GM12878 (cell line): ENCODE results near the gene LRRC70. TPM values are rescaled to one million over a fixed set of nuclear protein-coding genes. Genes with fewer than 3 reads are reported as not detected.

ENCODE experiments used
- ATAC-seq: fragments of 200-7000 bp; cut with Tn5 transposase; 3 replicates; pipeline ENCODE4 v1.9.1; 2020; ENCODE audit warnings: mild to moderate bottlenecking, moderate library complexity
- BruUV-seq: library from RNA; stranded (reverse); fragments of 400-500 nt; replicated peaks from 2 replicates; lab custom pipeline; 2021; lab: Mats Ljungman, UMichigan
- CTCF ChIA-PET: fragments of 300-600 bp; sonication (Branson Sonifier 250); formaldehyde crosslinking; extraction: SDS; loops from one replicate; lab custom pipeline; 2021; ENCODE audit warnings: inconsistent platforms; lab: Yijun Ruan, JAX
- POLR2A ChIA-PET: fragments of 350-600 bp; formaldehyde crosslinking; extraction: SDS; loops from one replicate; lab custom pipeline; 2021; ENCODE audit warnings: inconsistent platforms; lab: Charles Lee
- RAD21 ChIA-PET: fragments of 300-600 bp; sonication (Branson Sonifier 250); formaldehyde crosslinking; loops from one replicate; lab custom pipeline; 2023; ENCODE audit warnings: antibody characterized with exemption; ENCODE audit not compliant: unreplicated experiment; lab: Charles Lee
- SMC1A ChIA-PET: fragments of 300-600 bp; sonication (Branson Sonifier 250); formaldehyde crosslinking; loops from one replicate; lab custom pipeline; 2023; ENCODE audit not compliant: unreplicated experiment, uncharacterized antibody; lab: Charles Lee
- DNase-seq: peaks from one replicate; pipeline ENCODE4 v3.0.0-alpha.2; 2011; ENCODE audit warnings: low read depth, low spot score
- FAIRE-seq: peaks from 3 replicates; lab custom pipeline; 2011; peaks lifted over from hg19 to GRCh38; lab: Jason Lieb, UNC
- H2AFZ ChIP-seq: 2 replicates; pipeline ENCODE4 v1.6.0; 2011; ENCODE audit warnings: low read depth, low read length, control low read depth; ENCODE audit not compliant: control insufficient read depth
- H3K27ac ChIP-seq: 2 replicates; pipeline ENCODE4 v1.5.1; 2011; ENCODE audit warnings: control low read depth; ENCODE audit not compliant: control insufficient read depth, insufficient read depth
- H3K27me3 ChIP-seq, 2 experiments: replicated peaks in 1 of 2; 2 replicates each; pipeline versions ENCODE4 v1.6.0 to v1.6.1; 2011; ENCODE audit warnings: low read length in 1 of 2; ENCODE audit not compliant: control insufficient read depth in 2 of 2, insufficient read depth in 2 of 2
- H3K36me3 ChIP-seq, 2 experiments: 2 replicates each; pipeline ENCODE4 v1.5.1; 2011; ENCODE audit warnings: low read length in 1 of 2; ENCODE audit not compliant: control insufficient read depth in 2 of 2, insufficient read depth in 2 of 2
- H3K4me1 ChIP-seq: 2 replicates; pipeline ENCODE4 v1.6.1; 2011; ENCODE audit warnings: mild to moderate bottlenecking, low read length, moderate library complexity, mixed read lengths; ENCODE audit not compliant: control insufficient read depth, insufficient read depth
- H3K4me2 ChIP-seq: 2 replicates; pipeline ENCODE4 v1.6.0; 2011; ENCODE audit warnings: control low read depth; ENCODE audit not compliant: control insufficient read depth, insufficient read depth
- H3K4me3 ChIP-seq: fragments of 200-600 bp; sonication (generic); 2 replicates; pipeline ENCODE4 v1.5.1; 2016
- H3K79me2 ChIP-seq: 2 replicates; pipeline ENCODE4 v1.6.0; 2011; ENCODE audit warnings: low read length; ENCODE audit not compliant: control insufficient read depth, insufficient read depth
- H3K9ac ChIP-seq: 2 replicates; pipeline ENCODE4 v1.8.0; 2011; ENCODE audit warnings: low read length, control low read depth, mixed read lengths; ENCODE audit not compliant: control insufficient read depth, insufficient read depth
- H3K9me3 ChIP-seq: replicated peaks from 3 replicates; pipeline ENCODE4 v1.5.1; 2011; ENCODE audit warnings: mild to moderate bottlenecking, low read length; ENCODE audit not compliant: control insufficient read depth, insufficient read depth
- H4K20me1 ChIP-seq: 2 replicates; pipeline ENCODE4 v1.6.0; 2011; ENCODE audit not compliant: control insufficient read depth, insufficient read depth
- BCL11A ChIP-seq: IDR thresholded peaks from 2 replicates; pipeline ENCODE4 v1.6.1; 2011; ENCODE audit warnings: low read depth, low read length
- CBX3 ChIP-seq: fragments of 200-600 bp; sonication (generic); IDR thresholded peaks from 2 replicates; pipeline ENCODE4 v1.6.1; 2016; ENCODE audit warnings: low read depth, borderline replicate concordance
- IKZF2 ChIP-seq, 2 experiments: fragments of 450-650 bp; IDR thresholded peaks; 2 replicates each; pipeline ENCODE4 v1.6.1; 2017; ENCODE audit warnings: mild to moderate bottlenecking in 2 of 2, moderate library complexity in 2 of 2
- KAT2A ChIP-seq: conservative IDR thresholded peaks from 2 replicates; pipeline ENCODE4 v1.6.1; 2011; ENCODE audit warnings: low read depth, low read length; ENCODE audit not compliant: control insufficient read depth
- KLF5 ChIP-seq: fragments of 450-650 bp; IDR thresholded peaks from 2 replicates; pipeline ENCODE4 v1.6.1; 2014; ENCODE audit warnings: mild to moderate bottlenecking; ENCODE audit not compliant: partially characterized antibody
- YY1 ChIP-seq: IDR thresholded peaks from 2 replicates; pipeline ENCODE4 v1.6.1; 2011; ENCODE audit warnings: low read depth, mild to moderate bottlenecking, low read length
- ZNF687 ChIP-seq: fragments of 450-650 bp; IDR thresholded peaks from 2 replicates; pipeline ENCODE4 v1.6.1; 2017; ENCODE audit warnings: mild to moderate bottlenecking, moderate library complexity
- WGBS: methylation state at CpG from one replicate; pipeline ENCODE4 v1.1.6; 2016; ENCODE audit warnings: low lambda C conversion rate; ENCODE audit not compliant: insufficient replicate concordance, insufficient coverage; ENCODE audit errors: missing lambda C conversion rate; 5-methylcytosine and 5-hydroxymethylcytosine counted together
- in situ Hi-C: fragments of 300-500 bp; cut with MboI; formaldehyde crosslinking; loops from 9 replicates; pipeline ENCODE4 v1.14.3; 2018; ENCODE audit warnings: mixed read lengths
- intact Hi-C: fragments of 100-400 bp; cut with micrococcal nuclease; formaldehyde crosslinking; loops from one replicate; pipeline ENCODE4 v1.14.2; 2022; ENCODE audit not compliant: unreplicated experiment
- polyA plus RNA-seq, 11 experiments: library from polyadenylated mRNA; depleted of rRNA in 4 of 11; unstranded in 6 of 11; stranded (reverse) in 5 of 11; fragments of >200 nt; fragmentation: Nextera tagmentation in 4 of 11; fragmentation: Illumina TruSeq in 1 of 11; extraction: Ambion mirVana in 4 of 11; extraction: Trizol in 1 of 11; gene quantifications; 1 replicate in 1 of 11; 2 replicates in 10 of 11; pipeline versions ENCODE4 v1.2.1 to v1.2.3, GENCODE V29; 2011 to 2016; ENCODE audit warnings: inconsistent platforms in 2 of 11, missing spikeins in 2 of 11, low read depth in 1 of 11
- total RNA-seq, 4 experiments: library from RNA; depleted of rRNA in 3 of 4; stranded (reverse); fragments of >200 nt in 3 of 4; fragmentation: Illumina TruSeq in 1 of 4; extraction: Trizol in 1 of 4; gene quantifications; 2 replicates each; pipeline versions ENCODE4 v1.2.1 to v1.2.3, GENCODE V29; 2013 to 2021

LRRC70 gene
- total and polyA plus RNA-seq, 10 of the 15 experiments (the other 5 are each of a cell fraction or from before 2014, with no cell fraction given) = 0.35 to 1.5 (median 0.84) TPM

DNA sequence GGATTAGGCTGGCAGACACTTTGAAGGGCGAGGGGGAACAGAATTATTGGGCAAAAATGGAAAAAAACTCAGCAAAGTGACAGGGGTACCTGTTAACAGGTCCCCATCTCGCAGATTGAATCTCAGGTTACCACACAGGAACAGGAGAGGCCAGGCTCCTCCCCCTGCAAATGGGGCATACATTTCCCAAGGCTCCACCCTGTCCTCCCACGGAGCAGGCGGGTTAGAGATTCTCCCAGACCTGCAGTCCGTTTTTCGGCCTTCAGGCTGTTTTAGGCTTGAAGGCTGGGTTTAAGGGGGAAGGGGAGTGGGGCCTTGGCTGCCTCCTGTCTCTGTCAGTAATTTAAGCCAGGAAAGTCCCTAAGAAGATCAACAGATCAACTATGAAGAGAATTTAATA, 42.7 kb downstream of the LRRC70 start:
- H3K9me3 ChIP-seq = no peaks in the 10 kb centered on the region
- no peak for ATAC-seq
- no peak overlapping the region for H3K9ac ChIP-seq
- ChIA-PET SMC1A (no interaction called here), POLR2A (no interaction called here), RAD21 (no interaction called here), CTCF (no interaction called here)
- no peak overlapping the region for H3K27ac ChIP-seq
- H4K20me1 ChIP-seq = no peaks in the 10 kb centered on the region
- no peak overlapping the region for H3K4me2 ChIP-seq
- no peak for FAIRE-seq
- 92% methylated on average over 6 of the region's 6 CpGs for WGBS
- intact Hi-C loops = no loop called here
- no peaks in the 10 kb centered on the region for H3K27me3 ChIP-seq
- no peak overlapping the region for H2AFZ ChIP-seq
- no peak overlapping the region for H3K4me3 ChIP-seq
- H3K4me1 ChIP-seq = no peaks in the 10 kb centered on the region
- TF ChIP-seq KAT2A (no peak), ZNF687 (no peak), KLF5 (no peak), CBX3 (no peak), BCL11A (no peak), YY1 (no peak), IKZF2 (IDR thresholded peaks at IDR 0.05) (no peak)
- DNase-seq = no peak
- BruUV-seq = no TSS peak
- no peaks in the 10 kb centered on the region for H3K79me2 ChIP-seq
- no peaks in the 10 kb centered on the region for H3K36me3 ChIP-seq
- in situ Hi-C loops = no loop called here
